CD8-positive, alpha-beta memory T cell (primary cell): ENCODE data around the gene SPHK1. TPM values are rescaled to one million over a fixed set of nuclear protein-coding genes. Genes with fewer than 3 reads are reported as not detected.

Source experiments
- CTCF ChIA-PET: fragments of 350-600 bp; sonication (Branson Sonifier 250); formaldehyde crosslinking; loops from one replicate; lab custom pipeline; 2021; ENCODE audit warnings: antibody characterized with exemption; lab: Charles Lee
- POLR2A ChIA-PET: fragments of 350-600 bp; sonication (Branson Sonifier 250); formaldehyde crosslinking; loops from one replicate; lab custom pipeline; 2021; ENCODE audit warnings: antibody characterized with exemption; lab: Charles Lee
- DNase-seq, 5 donors: peaks; one replicate each; pipeline versions ENCODE4 v3.0.0 to v3.0.0-alpha.2; 2020 to 2022; ENCODE audit warnings: mixed read lengths in 1 of 5
- H3K27ac ChIP-seq: one replicate; pipeline ENCODE4 v1.7.0; 2013; ENCODE audit warnings: low read depth, mild to moderate bottlenecking, low read length, moderate library complexity
- H3K27me3 ChIP-seq: 2 replicates; pipeline ENCODE4 v1.7.0; 2013; ENCODE audit warnings: low read length, mild to moderate bottlenecking; ENCODE audit not compliant: insufficient read depth, poor library complexity, severe bottlenecking
- H3K36me3 ChIP-seq: 2 replicates; pipeline ENCODE4 v1.7.0; 2013; ENCODE audit warnings: mild to moderate bottlenecking, low read length, moderate library complexity; ENCODE audit not compliant: insufficient read depth
- H3K4me1 ChIP-seq: 2 replicates; pipeline ENCODE4 v1.7.0; 2013; ENCODE audit warnings: mild to moderate bottlenecking, low read length, moderate library complexity; ENCODE audit not compliant: insufficient read depth
- H3K4me3 ChIP-seq: 2 replicates; pipeline ENCODE4 v1.7.0; 2013; ENCODE audit warnings: mild to moderate bottlenecking, low read length
- H3K9me3 ChIP-seq: 2 replicates; pipeline ENCODE4 v1.7.0; 2013; ENCODE audit warnings: mild to moderate bottlenecking, low read length
- H3K27ac Mint-ChIP-seq, 8 donors: one replicate each; pipeline ENCODE4 v1.8.0; 2020 to 2021; ENCODE audit warnings: mixed read lengths in 8 of 8, mild to moderate bottlenecking in 6 of 8, inconsistent platforms in 3 of 8, moderate library complexity in 3 of 8
- H3K27me3 Mint-ChIP-seq, 2 donors: one replicate each; pipeline ENCODE4 v1.8.0; 2020 to 2021; ENCODE audit warnings: mixed read lengths in 2 of 2, mild to moderate bottlenecking in 1 of 2, moderate library complexity in 1 of 2
- H3K36me3 Mint-ChIP-seq, 3 donors: one replicate each; pipeline ENCODE4 v1.8.0; 2020 to 2021; ENCODE audit warnings: mixed read lengths in 3 of 3, inconsistent platforms in 1 of 3, mild to moderate bottlenecking in 1 of 3
- H3K4me1 Mint-ChIP-seq, 3 donors: one replicate each; pipeline ENCODE4 v1.8.0; 2020 to 2021; ENCODE audit warnings: mixed read lengths in 3 of 3, inconsistent platforms in 1 of 3, mild to moderate bottlenecking in 1 of 3
- H3K4me3 Mint-ChIP-seq, 7 donors: one replicate each; pipeline ENCODE4 v1.8.0; 2020 to 2021; ENCODE audit warnings: mixed read lengths in 7 of 7, mild to moderate bottlenecking in 6 of 7, moderate library complexity in 4 of 7, inconsistent platforms in 2 of 7
- H3K9me3 Mint-ChIP-seq, 5 donors: one replicate each; pipeline ENCODE4 v1.8.0; 2020 to 2022; ENCODE audit warnings: mixed read lengths in 5 of 5, mild to moderate bottlenecking in 3 of 5, moderate library complexity in 2 of 5, inconsistent platforms in 1 of 5
- polyA plus RNA-seq: library from polyadenylated mRNA; unstranded; fragments of 300-500 nt; fragmentation: Illumina TruSeq; gene quantifications from one replicate; pipeline ENCODE4 v1.2.3, GENCODE V29; 2021
- total RNA-seq, 2 experiments: library from RNA; stranded (reverse); gene quantifications; one replicate each; pipeline ENCODE4 v1.2.3, GENCODE V29; 2021

Gene SPHK1
- total and polyA plus RNA-seq, 3 experiments from 2014 or later: 0.76 to 18.7 (median 17.2) TPM

DNA sequence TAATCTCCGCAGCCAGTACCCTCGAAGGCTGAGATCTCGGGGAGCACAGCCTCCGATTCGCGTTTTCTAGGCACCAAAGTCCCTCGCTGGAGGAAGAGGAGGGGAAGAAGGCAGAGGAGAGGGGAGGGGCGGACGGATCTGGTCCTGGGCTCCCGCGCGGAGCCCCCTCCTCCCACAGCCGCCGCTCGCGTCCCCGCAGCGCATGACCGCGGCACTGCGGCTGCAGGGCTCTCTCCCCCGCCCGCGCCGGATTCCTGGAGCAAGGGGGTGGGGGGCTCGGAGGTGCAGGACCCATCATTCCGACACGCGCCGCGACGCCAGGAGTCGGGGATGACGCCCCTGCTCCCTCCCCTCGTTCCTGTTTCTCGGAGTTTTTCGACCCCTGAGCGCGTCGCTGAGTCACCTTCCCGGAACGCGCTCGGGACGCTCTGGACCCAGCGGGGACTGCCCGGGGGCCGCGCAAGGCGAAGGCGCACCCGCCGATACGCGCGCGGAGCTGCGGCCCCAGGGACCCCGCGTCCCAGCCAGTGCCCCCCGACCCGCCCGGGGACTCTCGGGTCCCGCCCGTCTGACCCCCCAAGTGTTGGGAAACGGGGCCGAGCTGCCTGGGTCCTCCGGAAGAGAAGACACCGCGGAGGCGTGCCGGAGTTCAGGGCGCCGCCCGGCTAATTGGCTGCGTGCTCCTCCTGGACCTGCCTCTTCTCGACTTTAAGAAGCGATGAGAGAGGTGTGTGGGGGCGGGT lies 1.4 kb upstream of the SPHK1 start:
- Histone ChIP-seq H3K27ac (peak overlapping the region; percentile 45), H3K4me1 (peaks cover 19% of the 10 kb centered on the region), H3K4me3 (peak overlapping the region; percentile 51), H3K36me3 (no peaks in the 10 kb centered on the region), H3K9me3 (no peaks in the 10 kb centered on the region), H3K27me3 (no peaks in the 10 kb centered on the region)
- Mint-ChIP-seq H3K36me3 (peaks cover 0 to 3% (median 0%) of the 10 kb centered on the region in 3 donors), H3K4me1 (peaks cover 6 to 22% (median 6%) of the 10 kb centered on the region in 3 donors), H3K9me3 (no peaks in the 10 kb centered on the region), H3K4me3 (peak overlapping the region; percentile 81 to 96 (median 90)), H3K27me3 (no peaks in the 10 kb centered on the region), H3K27ac (peak overlapping the region in 2 of 8 donors; percentile 66 to 81)
- DNase-seq: peak; percentile 35 to 75 (median 45)
- CTCF ChIA-PET: interaction anchor here (1.0 to 10.9 kb wide), 4 partner anchors 12 to 29 kb away, joined by 3 to 110 read pairs (median 24); partner anchors contain the start of gene PRPSAP1
- POLR2A ChIA-PET: interaction anchor here (0.6 to 2.8 kb wide), 4 partner anchors 11 to 146 kb away, joined by 3 to 15 read pairs (median 6); partner anchors contain the start of gene PRPSAP1

GRCh38 chr17:76383546-76384221 lies 725 bp upstream of the SPHK1 start:
- DNase-seq: peak; percentile 20 to 71 (median 40)
- H3K4me3 ChIP-seq: peak overlapping the region; percentile 51
- peak overlapping the region in 7 of 8 donors; percentile 44 to 91 (median 75) for H3K27ac Mint-ChIP-seq
- no peaks in the 10 kb centered on the region for H3K27me3 Mint-ChIP-seq
- ChIA-PET POLR2A (interaction anchor here (0.6 to 3.1 kb wide), 6 partner anchors 12 to 146 kb away, joined by 3 to 27 read pairs (median 6); partner anchors contain the start of gene PRPSAP1), CTCF (interaction anchor here (1.0 to 10.9 kb wide), 5 partner anchors 12 to 30 kb away, joined by 3 to 110 read pairs (median 13); partner anchors contain the start of gene PRPSAP1)
- peaks cover 3 to 22% (median 6%) of the 10 kb centered on the region in 3 donors for H3K4me1 Mint-ChIP-seq
- H3K4me1 ChIP-seq: peaks cover 19% of the 10 kb centered on the region
- H3K36me3 Mint-ChIP-seq: peaks cover 0 to 3% (median 0%) of the 10 kb centered on the region in 3 donors
- H3K27me3 ChIP-seq: no peaks in the 10 kb centered on the region
- H3K9me3 ChIP-seq: no peaks in the 10 kb centered on the region
- peak overlapping the region; percentile 81 to 96 (median 90) for H3K4me3 Mint-ChIP-seq
- H3K27ac ChIP-seq: peak overlapping the region; percentile 45
- H3K36me3 ChIP-seq: no peaks in the 10 kb centered on the region
- H3K9me3 Mint-ChIP-seq: no peaks in the 10 kb centered on the region

DNA sequence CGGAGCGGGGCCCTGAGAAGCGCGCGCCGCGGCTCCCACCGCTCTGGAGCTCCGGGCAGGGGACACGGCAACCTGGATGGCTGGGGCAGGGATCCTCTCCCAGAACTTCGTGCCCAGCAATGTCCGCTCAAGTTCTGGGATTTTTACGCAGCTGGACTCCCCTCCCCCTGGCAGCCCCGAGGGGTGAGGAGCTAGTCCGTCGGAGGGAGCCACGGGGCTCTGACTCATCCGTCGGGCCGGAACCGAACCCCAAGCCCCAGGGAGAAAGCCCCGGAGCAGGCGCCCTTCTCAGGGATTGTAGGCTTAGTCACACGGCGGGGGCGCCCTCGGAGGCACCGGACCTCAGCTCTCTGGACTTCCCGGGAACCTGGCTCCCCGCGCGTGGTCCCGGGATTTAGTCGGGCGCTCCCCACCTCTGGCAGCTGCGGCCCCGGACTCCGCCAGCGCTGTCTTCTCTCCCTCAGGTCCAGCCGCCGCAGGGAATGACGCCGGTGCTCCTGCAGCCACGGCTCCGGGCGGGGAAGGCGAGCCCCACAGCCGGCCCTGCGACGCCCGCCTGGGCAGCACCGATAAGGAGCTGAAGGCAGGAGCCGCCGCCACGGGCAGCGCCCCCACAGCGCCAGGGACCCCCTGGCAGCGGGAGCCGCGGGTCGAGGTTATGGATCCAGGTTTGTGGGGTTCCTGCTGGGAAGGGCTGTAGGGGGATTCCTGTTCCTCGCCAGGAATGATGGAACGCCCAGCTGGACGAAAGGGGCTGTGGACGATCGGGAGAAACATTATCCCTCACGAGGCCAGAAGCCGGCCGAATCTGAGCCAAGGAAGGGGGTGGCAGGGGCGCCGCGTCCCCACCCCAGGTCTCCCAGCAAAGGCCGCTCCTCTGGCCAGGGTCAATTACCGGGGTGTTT lies 830 bp downstream of the SPHK1 start:
- no peaks in the 10 kb centered on the region for H3K27me3 ChIP-seq
- H3K4me3 Mint-ChIP-seq: peak overlapping the region; percentile 61 to 90 (median 76)
- H3K4me3 ChIP-seq: peak overlapping the region; percentile 59
- peaks cover 3 to 22% (median 6%) of the 10 kb centered on the region in 3 donors for H3K4me1 Mint-ChIP-seq
- POLR2A ChIA-PET: interaction anchor here (0.5 to 3.1 kb wide), 3 partner anchors 32 to 291 kb away, joined by 3 to 27 read pairs (median 4); partner anchors contain the start of gene PRPSAP1
- H3K9me3 ChIP-seq: no peaks in the 10 kb centered on the region
- H3K27me3 Mint-ChIP-seq: no peaks in the 10 kb centered on the region
- peaks cover 0 to 6% (median 0%) of the 10 kb centered on the region in 3 donors for H3K36me3 Mint-ChIP-seq
- H3K4me1 ChIP-seq: peaks cover 19% of the 10 kb centered on the region
- H3K27ac ChIP-seq: no peak overlapping the region
- CTCF ChIA-PET: interaction anchor here (0.8 to 10.9 kb wide), 30 partner anchors 9 to 371 kb away, joined by 3 to 110 read pairs (median 4); partner anchors contain the start of genes PRPSAP1, QRICH2 and UBE2O
- H3K27ac Mint-ChIP-seq: peak overlapping the region in 2 of 8 donors; percentile 52 to 65
- peak in 2 of 5 donors; percentile 38 to 49 for DNase-seq
- no peaks in the 10 kb centered on the region for H3K36me3 ChIP-seq
- no peaks in the 10 kb centered on the region for H3K9me3 Mint-ChIP-seq

GRCh38 chr17:76385892-76386786 lies 1.7 kb downstream of the SPHK1 start:
- peak overlapping the region in 2 of 8 donors; percentile 52 for H3K27ac Mint-ChIP-seq
- peaks cover 19% of the 10 kb centered on the region for H3K4me1 ChIP-seq
- POLR2A ChIA-PET: interaction anchor here (1.0 to 3.1 kb wide), 2 partner anchors 33 to 116 kb away, joined by 3 to 27 read pairs; partner anchors contain the start of gene PRPSAP1

GRCh38 chr17:76386966-76387765 lies 2.8 kb downstream of the SPHK1 start:
- Mint-ChIP-seq H3K9me3 (no peaks in the 10 kb centered on the region), H3K27me3 (no peaks in the 10 kb centered on the region), H3K36me3 (peaks cover 0 to 21% (median 0%) of the 10 kb centered on the region in 3 donors), H3K27ac (peak overlapping the region in 2 of 8 donors; percentile 12 to 52), H3K4me1 (peaks cover 3 to 22% (median 6%) of the 10 kb centered on the region in 3 donors), H3K4me3 (peak overlapping the region in 4 of 7 donors; percentile 24 to 90 (median 49))
- H3K4me3 ChIP-seq: no peak overlapping the region
- no peak overlapping the region for H3K27ac ChIP-seq
- H3K4me1 ChIP-seq: peaks cover 19% of the 10 kb centered on the region
- DNase-seq: no peak
- H3K36me3 ChIP-seq: no peaks in the 10 kb centered on the region
- ChIA-PET POLR2A (interaction anchor here (1.0 to 3.1 kb wide), 2 partner anchors 34 to 115 kb away, joined by 3 to 27 read pairs; partner anchors contain the start of gene PRPSAP1), CTCF (interaction anchor here (1.0 to 10.9 kb wide), 8 partner anchors 9 to 266 kb away, joined by 3 to 110 read pairs (median 12); partner anchors contain the start of gene PRPSAP1)
- no peaks in the 10 kb centered on the region for H3K9me3 ChIP-seq
- H3K27me3 ChIP-seq: no peaks in the 10 kb centered on the region

More at GRCh38 chr17:76385892-76386786, 1.7 kb downstream of the SPHK1 start:
- no peaks in the 10 kb centered on the region for H3K27me3 ChIP-seq
- H3K4me3 ChIP-seq: peak overlapping the region; percentile 59
- no peaks in the 10 kb centered on the region for H3K36me3 ChIP-seq
- H3K9me3 ChIP-seq: no peaks in the 10 kb centered on the region
- no peak overlapping the region for H3K27ac ChIP-seq
- H3K27me3 Mint-ChIP-seq: no peaks in the 10 kb centered on the region
- no peaks in the 10 kb centered on the region for H3K9me3 Mint-ChIP-seq
- H3K4me3 Mint-ChIP-seq: peak overlapping the region; percentile 61 to 90 (median 76)
- peaks cover 0 to 12% (median 0%) of the 10 kb centered on the region in 3 donors for H3K36me3 Mint-ChIP-seq
- peak; percentile 71 to 86 (median 76) for DNase-seq
- CTCF ChIA-PET: interaction anchor here (0.6 to 10.9 kb wide), 24 partner anchors 10 to 398 kb away, joined by 3 to 110 read pairs (median 4); partner anchors contain the start of genes PRPSAP1, QRICH2 and UBE2O
- H3K4me1 Mint-ChIP-seq: peaks cover 3 to 22% (median 6%) of the 10 kb centered on the region in 3 donors
